Loucy (cell line): Measurements from ENCODE around the gene TMEM132A.

Experiments used
- EZH2phosphoT487 ChIP-seq: fragments of 200-600 bp; IDR thresholded peaks from 2 replicates; pipeline ENCODE4 v1.6.1; 2018; ENCODE audit warnings: antibody characterized with exemption, mild to moderate bottlenecking, moderate library complexity, borderline replicate concordance
- TF ChIP-seq, protein P1 (sequence below): fragments of 200-600 bp; sonication (generic); conservative IDR thresholded peaks from 2 replicates; pipeline ENCODE4 v1.5.1; 2014; ENCODE audit warnings: mild to moderate bottlenecking, antibody characterized with exemption, low read length

DNA sequence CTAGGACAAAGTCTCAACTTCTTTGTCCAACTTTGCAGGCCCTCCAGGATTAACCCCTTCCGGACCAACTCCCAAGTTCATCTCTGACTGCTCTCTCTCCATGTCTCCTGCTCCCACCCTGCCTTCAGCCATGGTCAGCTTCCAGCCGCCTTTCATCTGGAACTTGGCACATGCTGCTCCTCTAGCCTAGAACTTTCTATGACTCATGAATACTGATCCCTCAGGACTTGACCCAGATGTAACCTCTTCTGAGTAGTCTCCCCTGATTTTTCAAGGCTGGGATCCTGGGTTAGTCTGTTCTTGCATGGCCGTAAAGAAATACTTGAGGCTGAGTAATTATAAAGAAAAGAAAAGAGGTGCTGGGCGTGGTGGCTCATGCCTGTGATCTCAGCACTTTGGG is 32.9 kb downstream of the TMEM132A start:
- TF ChIP-seq, protein P1, sequence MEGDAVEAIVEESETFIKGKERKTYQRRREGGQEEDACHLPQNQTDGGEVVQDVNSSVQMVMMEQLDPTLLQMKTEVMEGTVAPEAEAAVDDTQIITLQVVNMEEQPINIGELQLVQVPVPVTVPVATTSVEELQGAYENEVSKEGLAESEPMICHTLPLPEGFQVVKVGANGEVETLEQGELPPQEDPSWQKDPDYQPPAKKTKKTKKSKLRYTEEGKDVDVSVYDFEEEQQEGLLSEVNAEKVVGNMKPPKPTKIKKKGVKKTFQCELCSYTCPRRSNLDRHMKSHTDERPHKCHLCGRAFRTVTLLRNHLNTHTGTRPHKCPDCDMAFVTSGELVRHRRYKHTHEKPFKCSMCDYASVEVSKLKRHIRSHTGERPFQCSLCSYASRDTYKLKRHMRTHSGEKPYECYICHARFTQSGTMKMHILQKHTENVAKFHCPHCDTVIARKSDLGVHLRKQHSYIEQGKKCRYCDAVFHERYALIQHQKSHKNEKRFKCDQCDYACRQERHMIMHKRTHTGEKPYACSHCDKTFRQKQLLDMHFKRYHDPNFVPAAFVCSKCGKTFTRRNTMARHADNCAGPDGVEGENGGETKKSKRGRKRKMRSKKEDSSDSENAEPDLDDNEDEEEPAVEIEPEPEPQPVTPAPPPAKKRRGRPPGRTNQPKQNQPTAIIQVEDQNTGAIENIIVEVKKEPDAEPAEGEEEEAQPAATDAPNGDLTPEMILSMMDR = no peak
- no peak for TF ChIP-seq EZH2phosphoT487
